ENCODE results near the gene HRAS.

DNA sequence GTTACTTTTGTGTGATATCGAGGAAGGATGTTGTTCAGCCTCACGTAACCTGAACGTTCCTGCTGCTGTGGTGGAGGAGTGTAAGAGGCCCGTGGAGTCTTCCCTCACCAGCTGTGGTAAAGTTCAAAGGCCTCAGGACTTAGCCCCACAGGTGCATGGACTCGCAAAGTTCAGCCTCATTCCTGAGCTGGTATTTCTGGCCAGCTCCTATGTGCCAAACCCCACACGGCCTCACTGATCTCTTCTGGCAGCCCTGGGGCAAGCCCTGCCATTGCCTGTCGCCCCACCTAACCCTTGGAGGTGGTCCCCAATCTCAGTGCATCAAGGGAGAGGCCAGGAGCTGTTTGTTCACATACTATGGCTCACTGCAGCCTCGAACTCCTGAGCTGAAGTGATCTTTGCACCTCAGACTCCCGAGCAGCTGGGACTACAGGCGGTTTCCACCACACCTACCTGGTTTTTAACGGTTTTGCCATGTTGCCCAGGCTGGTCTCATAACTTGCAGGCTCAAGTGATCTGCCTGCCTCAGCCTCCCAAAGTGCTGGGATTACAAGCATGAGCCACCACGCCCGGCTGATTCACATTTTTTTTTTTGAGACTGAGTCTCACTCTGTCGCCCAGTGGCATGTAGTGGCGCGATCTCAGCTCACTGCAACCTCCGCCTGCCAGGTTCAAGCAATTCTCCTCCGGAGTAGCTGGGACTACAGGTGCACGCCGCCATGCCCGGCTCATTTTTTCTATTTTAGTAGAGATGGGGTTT is 43.1 kb upstream of the HRAS start:
- TF ChIP-seq, protein P1, sequence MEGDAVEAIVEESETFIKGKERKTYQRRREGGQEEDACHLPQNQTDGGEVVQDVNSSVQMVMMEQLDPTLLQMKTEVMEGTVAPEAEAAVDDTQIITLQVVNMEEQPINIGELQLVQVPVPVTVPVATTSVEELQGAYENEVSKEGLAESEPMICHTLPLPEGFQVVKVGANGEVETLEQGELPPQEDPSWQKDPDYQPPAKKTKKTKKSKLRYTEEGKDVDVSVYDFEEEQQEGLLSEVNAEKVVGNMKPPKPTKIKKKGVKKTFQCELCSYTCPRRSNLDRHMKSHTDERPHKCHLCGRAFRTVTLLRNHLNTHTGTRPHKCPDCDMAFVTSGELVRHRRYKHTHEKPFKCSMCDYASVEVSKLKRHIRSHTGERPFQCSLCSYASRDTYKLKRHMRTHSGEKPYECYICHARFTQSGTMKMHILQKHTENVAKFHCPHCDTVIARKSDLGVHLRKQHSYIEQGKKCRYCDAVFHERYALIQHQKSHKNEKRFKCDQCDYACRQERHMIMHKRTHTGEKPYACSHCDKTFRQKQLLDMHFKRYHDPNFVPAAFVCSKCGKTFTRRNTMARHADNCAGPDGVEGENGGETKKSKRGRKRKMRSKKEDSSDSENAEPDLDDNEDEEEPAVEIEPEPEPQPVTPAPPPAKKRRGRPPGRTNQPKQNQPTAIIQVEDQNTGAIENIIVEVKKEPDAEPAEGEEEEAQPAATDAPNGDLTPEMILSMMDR (IDR thresholded peaks at IDR 0.05): no peak
- TF ChIP-seq FOXM1 (IDR thresholded peaks at IDR 0.05; ENCODE audit: low read depth) (no peak), EZH2phosphoT487 (IDR thresholded peaks at IDR 0.05; ENCODE audit: borderline replicate concordance, low read depth) (no peak), JUND (IDR thresholded peaks at IDR 0.05) (no peak), EP300 (IDR thresholded peaks at IDR 0.05; ENCODE audit: borderline replicate concordance in 1 of 2, low read depth in 1 of 2, low read length in 1 of 2) (no peak), SIN3A (IDR thresholded peaks at IDR 0.05; ENCODE audit: borderline replicate concordance, low read depth, low read length) (no peak), GATA2 (CRISPR knock-in tag; IDR thresholded peaks at IDR 0.05) (no peak)
- TF ChIP-seq, protein P2, sequence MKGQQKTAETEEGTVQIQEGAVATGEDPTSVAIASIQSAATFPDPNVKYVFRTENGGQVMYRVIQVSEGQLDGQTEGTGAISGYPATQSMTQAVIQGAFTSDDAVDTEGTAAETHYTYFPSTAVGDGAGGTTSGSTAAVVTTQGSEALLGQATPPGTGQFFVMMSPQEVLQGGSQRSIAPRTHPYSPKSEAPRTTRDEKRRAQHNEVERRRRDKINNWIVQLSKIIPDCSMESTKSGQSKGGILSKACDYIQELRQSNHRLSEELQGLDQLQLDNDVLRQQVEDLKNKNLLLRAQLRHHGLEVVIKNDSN (IDR thresholded peaks at IDR 0.05; ENCODE audit: borderline replicate concordance, low read depth): no peak
